Naive thymus-derived CD4-positive, alpha-beta T cell (primary cell): Measurements from ENCODE around the gene POLG2. TPM values are rescaled to one million over a fixed set of nuclear protein-coding genes. Genes with fewer than 3 reads are reported as not detected.

ENCODE experiments used
- microRNA-seq: library from miRNA; unstranded; fragments of <30 nt; microRNA quantifications from one replicate; pipeline ENCODE4 v1.2.0, GENCODE V29; 2022; ENCODE audit warnings: borderline microRNAs expressed
- polyA plus RNA-seq, 2 donors: library from polyadenylated mRNA; unstranded; fragments of 300-500 nt; fragmentation: Illumina TruSeq; gene quantifications; one replicate each; pipeline ENCODE4 v1.2.3, GENCODE V29; 2021
- total RNA-seq, 6 experiments: library from RNA in 5 of 6; stranded (reverse) in 5 of 6; gene quantifications; 1 replicate in 5 of 6; 2 replicates in 1 of 6; pipeline ENCODE4 v1.2.3 and lab custom pipeline; 2021 to 2026

Gene POLG2
- total and polyA plus RNA-seq, 7 experiments from 2014 or later: 7.4 to 69.6 (median 41.5) TPM

Small RNA genes within 50 kb of the gene (microRNA-seq; reads per million reads assigned to microRNA genes)
- gene MIR3064: 4.7 reads per million
- not detected for gene MIR5047

Other genes with a start within 250 kb of the POLG2 start
- 10 to 100 TPM; 14.1 to 24.2 (median 14.4) TPM for gene TEX2, start 233.8 kb downstream of the POLG2 start, total RNA-seq
- 10 to 100 TPM in 1 of 2 donors, 1 to 10 TPM in 1; 7.9 to 14.8 TPM for gene TEX2, start 233.8 kb downstream of the POLG2 start, polyA plus RNA-seq
- 100 to 1,000 TPM in 1 of 5 experiments, 10 to 100 TPM in 4; 10.0 to 224 (median 60.1) TPM for gene PECAM1, start 106.2 kb downstream of the POLG2 start, total RNA-seq
- 100 to 1,000 TPM in 1 of 2 donors, 10 to 100 TPM in 1; 91.1 to 180 TPM for gene PECAM1, start 106.2 kb downstream of the POLG2 start, polyA plus RNA-seq
- gene MILR1, start 47.9 kb downstream of the POLG2 start, total RNA-seq: 10 to 100 TPM in 1 of 5 experiments, 1 to 10 TPM in 4; 1.1 to 17.9 (median 1.6) TPM
- not detected for gene MILR1, start 47.9 kb downstream of the POLG2 start, polyA plus RNA-seq
- gene DDX5, start 9.2 kb upstream of the POLG2 start, total RNA-seq: 1,000 to 10,000 TPM in 4 of 5 experiments, 100 to 1,000 TPM in 1; 781 to 2,704 (median 1,632) TPM
- gene DDX5, start 9.2 kb upstream of the POLG2 start, polyA plus RNA-seq: 1,000 to 10,000 TPM; 1,423 to 1,510 TPM
- 100 to 1,000 TPM in 4 of 5 experiments, 10 to 100 TPM in 1; 46.7 to 192 (median 115) TPM for gene CEP95, start 9.9 kb upstream of the POLG2 start, total RNA-seq
- 10 to 100 TPM; 11.3 to 16.6 TPM for gene CEP95, start 9.9 kb upstream of the POLG2 start, polyA plus RNA-seq
- gene SMURF2, start 165.3 kb upstream of the POLG2 start, total RNA-seq: 10 to 100 TPM; 17.0 to 35.7 (median 32.1) TPM
- 1 to 10 TPM; 8.8 to 9.6 TPM for gene SMURF2, start 165.3 kb upstream of the POLG2 start, polyA plus RNA-seq